Thoracic aorta (tissue), 2 donors: ENCODE measurements around the gene ABCC3. TPM values are rescaled to one million over a fixed set of nuclear protein-coding genes. Genes with fewer than 3 reads are reported as not detected.

ENCODE experiments used
- ATAC-seq: fragments of 150-250 bp; one replicate; pipeline ENCODE4 v1.8.0; 2017; ENCODE audit warnings: low read depth; ENCODE audit not compliant: insufficient number of reproducible peaks, low FRiP score
- DNase-seq: peaks from one replicate; pipeline ENCODE4 v3.0.0-alpha.2; 2020; ENCODE audit warnings: low spot score
- H3K27ac ChIP-seq, 2 donors: fragments of 200-600 bp; sonication (generic); 1 replicate in 1 of 2; 2 replicates in 1 of 2; pipeline ENCODE4 v1.5.1; 2016; ENCODE audit warnings: mild to moderate bottlenecking in 2 of 2, moderate library complexity in 2 of 2
- H3K27me3 ChIP-seq: fragments of 200-600 bp; sonication (generic); replicated peaks from 2 replicates; pipeline ENCODE4 v1.6.0; 2016; ENCODE audit warnings: mild to moderate bottlenecking; ENCODE audit not compliant: insufficient read depth
- H3K36me3 ChIP-seq: fragments of 200-600 bp; sonication (generic); one replicate; pipeline ENCODE4 v1.5.1; 2016
- H3K4me1 ChIP-seq, 2 donors: fragments of 200-600 bp; sonication (generic); 1 replicate in 1 of 2; 2 replicates in 1 of 2; pipeline versions ENCODE4 v1.5.1 to v1.6.0; 2016; ENCODE audit warnings: low read depth in 2 of 2, mild to moderate bottlenecking in 1 of 2; ENCODE audit not compliant: control insufficient read depth in 1 of 2
- H3K4me3 ChIP-seq: fragments of 200-600 bp; sonication (generic); 2 replicates; pipeline ENCODE4 v1.5.1; 2016; ENCODE audit warnings: mild to moderate bottlenecking
- H3K9me3 ChIP-seq: fragments of 200-600 bp; sonication (generic); 2 replicates; pipeline ENCODE4 v1.5.1; 2016
- total RNA-seq, 2 donors: library from RNA; depleted of rRNA; stranded (reverse); fragments of >200 nt; gene quantifications; one replicate each; pipeline versions ENCODE4 v1.1.0 to v1.2.3, GENCODE V29; 2016
- TF ChIP-seq, protein P1 (sequence below): fragments of 200-600 bp; sonication (generic); IDR thresholded peaks from one replicate; pipeline ENCODE4 v1.5.1; 2019; ENCODE audit warnings: antibody characterized with exemption

The ABCC3 gene
- total RNA-seq, 2 donors from 2014 or later: 72.7 to 143 TPM

- peaks cover 8 to 12% of the 10 kb centered on the region in 2 donors for H3K4me1 ChIP-seq
Measured at GRCh38 chr17:50608700-50609379, 25.8 kb upstream of the ABCC3 start.

GRCh38 chr17:50609380-50610074 is 25.2 kb upstream of the ABCC3 start:
- TF ChIP-seq, protein P1, sequence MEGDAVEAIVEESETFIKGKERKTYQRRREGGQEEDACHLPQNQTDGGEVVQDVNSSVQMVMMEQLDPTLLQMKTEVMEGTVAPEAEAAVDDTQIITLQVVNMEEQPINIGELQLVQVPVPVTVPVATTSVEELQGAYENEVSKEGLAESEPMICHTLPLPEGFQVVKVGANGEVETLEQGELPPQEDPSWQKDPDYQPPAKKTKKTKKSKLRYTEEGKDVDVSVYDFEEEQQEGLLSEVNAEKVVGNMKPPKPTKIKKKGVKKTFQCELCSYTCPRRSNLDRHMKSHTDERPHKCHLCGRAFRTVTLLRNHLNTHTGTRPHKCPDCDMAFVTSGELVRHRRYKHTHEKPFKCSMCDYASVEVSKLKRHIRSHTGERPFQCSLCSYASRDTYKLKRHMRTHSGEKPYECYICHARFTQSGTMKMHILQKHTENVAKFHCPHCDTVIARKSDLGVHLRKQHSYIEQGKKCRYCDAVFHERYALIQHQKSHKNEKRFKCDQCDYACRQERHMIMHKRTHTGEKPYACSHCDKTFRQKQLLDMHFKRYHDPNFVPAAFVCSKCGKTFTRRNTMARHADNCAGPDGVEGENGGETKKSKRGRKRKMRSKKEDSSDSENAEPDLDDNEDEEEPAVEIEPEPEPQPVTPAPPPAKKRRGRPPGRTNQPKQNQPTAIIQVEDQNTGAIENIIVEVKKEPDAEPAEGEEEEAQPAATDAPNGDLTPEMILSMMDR: no peak
- H3K36me3 ChIP-seq: no peaks in the 10 kb centered on the region
- DNase-seq (no peak), ATAC-seq (no peak)
- no peak overlapping the region for H3K4me3 ChIP-seq
- H3K27me3 ChIP-seq: no peaks in the 10 kb centered on the region
- H3K9me3 ChIP-seq: no peaks in the 10 kb centered on the region
- H3K4me1 ChIP-seq: peaks cover 3 to 7% of the 10 kb centered on the region in 2 donors
- no peak overlapping the region for H3K27ac ChIP-seq

More at GRCh38 chr17:50608700-50609379, 25.8 kb upstream of the ABCC3 start:
- Histone ChIP-seq H3K9me3 (no peaks in the 10 kb centered on the region), H3K4me3 (no peak overlapping the region), H3K36me3 (no peaks in the 10 kb centered on the region), H3K27me3 (no peaks in the 10 kb centered on the region), H3K27ac (no peak overlapping the region)
- ATAC-seq (no peak), DNase-seq (no peak)
- TF ChIP-seq, protein P1: no peak

GRCh38 chr17:50611634-50612033 is 23.0 kb upstream of the ABCC3 start:
- Histone ChIP-seq H3K4me1 (no peaks in the 10 kb centered on the region), H3K27me3 (no peaks in the 10 kb centered on the region), H3K9me3 (no peaks in the 10 kb centered on the region), H3K36me3 (no peaks in the 10 kb centered on the region), H3K4me3 (no peak overlapping the region), H3K27ac (no peak overlapping the region)
- no peak for ATAC-seq
- TF ChIP-seq, protein P1: no peak
- DNase-seq: no peak

DNA sequence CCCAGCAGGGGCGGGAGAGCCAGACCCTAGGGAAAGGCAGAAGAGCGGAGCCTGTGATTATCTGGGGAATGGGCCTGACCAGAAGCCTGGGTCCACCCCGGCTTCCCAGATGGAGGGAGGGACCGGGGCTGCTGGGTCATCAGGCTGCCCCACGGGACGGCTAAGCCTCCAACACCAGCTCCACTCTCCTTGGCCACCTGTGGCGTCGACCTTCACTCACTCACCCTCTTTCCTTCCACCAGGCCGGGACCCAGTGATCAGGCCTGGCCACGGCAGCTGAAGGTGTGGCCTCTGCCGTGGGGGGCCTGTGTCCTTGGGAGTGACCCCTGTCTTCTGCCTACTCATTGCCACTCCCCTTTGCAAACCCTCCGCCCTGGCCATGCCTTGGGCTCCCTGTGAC is 22.4 kb upstream of the ABCC3 start:
- H3K36me3 ChIP-seq: no peaks in the 10 kb centered on the region
- TF ChIP-seq, protein P1: no peak
- ATAC-seq (no peak), DNase-seq (no peak)
- H3K27ac ChIP-seq: no peak overlapping the region
- H3K27me3 ChIP-seq: no peaks in the 10 kb centered on the region
- H3K4me1 ChIP-seq: no peaks in the 10 kb centered on the region
- no peaks in the 10 kb centered on the region for H3K9me3 ChIP-seq
- H3K4me3 ChIP-seq: no peak overlapping the region
